Measurements from ENCODE around the gene TLX3. TPM values are rescaled to one million over a fixed set of nuclear protein-coding genes. Genes with fewer than 3 reads are reported as not detected.

Gene TLX3
- total RNA-seq, 1 experiment from 2014 or later: not detected

DNA sequence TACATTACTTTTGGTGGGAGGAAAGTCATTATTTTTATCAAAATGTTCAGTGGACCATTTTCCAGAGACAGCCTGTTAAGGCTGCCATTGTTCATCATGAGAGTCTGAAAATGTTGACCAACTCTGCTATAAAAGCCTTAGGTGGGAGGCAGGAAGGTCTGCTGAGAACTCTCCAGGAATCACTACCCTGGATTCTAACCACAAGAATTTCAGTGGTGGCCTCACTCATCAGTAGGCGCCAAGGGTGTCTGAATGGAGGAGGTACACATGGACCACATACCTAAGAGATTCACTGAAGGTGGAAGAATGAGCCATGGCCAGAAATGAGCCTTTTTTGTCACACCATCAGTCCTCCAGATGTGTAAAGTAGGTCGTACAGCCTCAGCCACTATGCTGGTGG lies 21.0 kb upstream of the TLX3 start:
- Histone ChIP-seq H3K9me3 (ENCODE audit: control insufficient read depth, low read depth, low read length) (no peaks in the 10 kb centered on the region), H3K4me1 (ENCODE audit: insufficient read depth, low read length) (no peaks in the 10 kb centered on the region), H3K79me1 (ENCODE audit: insufficient read depth, low read depth, low read length, poor library complexity, severe bottlenecking) (no peaks in the 10 kb centered on the region), H4K8ac (replicated peaks; ENCODE audit: insufficient read length, low read depth, low read length) (no peak overlapping the region), H2BK120ac (ENCODE audit: low read depth, low read length, poor library complexity, severe bottlenecking) (no peak overlapping the region), H3K27ac (ENCODE audit: insufficient read length, low read depth, low read length) (no peak overlapping the region), H3K23me2 (ENCODE audit: insufficient read length, low read depth, low read length, poor library complexity, severe bottlenecking) (no peaks in the 10 kb centered on the region), H2AK5ac (ENCODE audit: insufficient read length, low read length) (no peak overlapping the region), H3K14ac (ENCODE audit: insufficient read depth, low read length) (no peak overlapping the region), H2AFZ (ENCODE audit: low read length) (no peak overlapping the region), H4K91ac (ENCODE audit: insufficient read length, low read depth, low read length) (no peak overlapping the region), H3K4ac (ENCODE audit: low read depth, low read length) (no peak overlapping the region), H3K27me3 (ENCODE audit: insufficient read depth, low read length) (no peaks in the 10 kb centered on the region), H2BK20ac (ENCODE audit: low read depth, low read length, poor library complexity, severe bottlenecking) (no peak overlapping the region), H3K9ac (ENCODE audit: extremely low read depth, insufficient read length, low read length) (no peak overlapping the region), H3K4me2 (ENCODE audit: insufficient read depth, insufficient read length, low read length) (no peak overlapping the region), H3K79me2 (ENCODE audit: insufficient read depth, low read length) (no peaks in the 10 kb centered on the region), H3K23ac (ENCODE audit: insufficient read length, low read depth, low read length) (no peak overlapping the region), H3T11ph (ENCODE audit: low read length) (no peak overlapping the region), H4K5ac (ENCODE audit: insufficient read length, low read depth, low read length) (no peak overlapping the region), H3K18ac (ENCODE audit: insufficient read length, low read depth, low read length) (no peak overlapping the region), H2BK12ac (ENCODE audit: insufficient read length, low read depth, low read length) (no peak overlapping the region), H3K56ac (ENCODE audit: insufficient read length, low read depth, low read length) (no peak overlapping the region), H2BK5ac (ENCODE audit: insufficient read length, low read length) (no peak overlapping the region), H2BK15ac (ENCODE audit: low read depth, low read length) (no peak overlapping the region), H4K20me1 (ENCODE audit: control insufficient read depth, insufficient read depth, insufficient read length) (no peaks in the 10 kb centered on the region)
- Mint-ChIP-seq H3K36me3 (ENCODE audit: insufficient read depth in 1 of 3, low read depth in 3 of 3) (no peaks in the 10 kb centered on the region), H3K27ac (no peak overlapping the region), H3K9me3 (no peaks in the 10 kb centered on the region), H3K4me3 (no peak overlapping the region), H3K27me3 (ENCODE audit: low read depth) (peaks cover 14% of the 10 kb centered on the region), H3K4me1 (no peaks in the 10 kb centered on the region)
- no CpG with 5 or more reads among the region's 2 CpGs for WGBS (ENCODE audit: extremely low coverage, insufficient read length, low lambda C conversion rate)
- no peak for DNase-seq
- TF ChIP-seq, protein P1, sequence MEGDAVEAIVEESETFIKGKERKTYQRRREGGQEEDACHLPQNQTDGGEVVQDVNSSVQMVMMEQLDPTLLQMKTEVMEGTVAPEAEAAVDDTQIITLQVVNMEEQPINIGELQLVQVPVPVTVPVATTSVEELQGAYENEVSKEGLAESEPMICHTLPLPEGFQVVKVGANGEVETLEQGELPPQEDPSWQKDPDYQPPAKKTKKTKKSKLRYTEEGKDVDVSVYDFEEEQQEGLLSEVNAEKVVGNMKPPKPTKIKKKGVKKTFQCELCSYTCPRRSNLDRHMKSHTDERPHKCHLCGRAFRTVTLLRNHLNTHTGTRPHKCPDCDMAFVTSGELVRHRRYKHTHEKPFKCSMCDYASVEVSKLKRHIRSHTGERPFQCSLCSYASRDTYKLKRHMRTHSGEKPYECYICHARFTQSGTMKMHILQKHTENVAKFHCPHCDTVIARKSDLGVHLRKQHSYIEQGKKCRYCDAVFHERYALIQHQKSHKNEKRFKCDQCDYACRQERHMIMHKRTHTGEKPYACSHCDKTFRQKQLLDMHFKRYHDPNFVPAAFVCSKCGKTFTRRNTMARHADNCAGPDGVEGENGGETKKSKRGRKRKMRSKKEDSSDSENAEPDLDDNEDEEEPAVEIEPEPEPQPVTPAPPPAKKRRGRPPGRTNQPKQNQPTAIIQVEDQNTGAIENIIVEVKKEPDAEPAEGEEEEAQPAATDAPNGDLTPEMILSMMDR (conservative IDR thresholded peaks at IDR 0.05): no peak
